GM19238 (cell line): ENCODE data around the gene DPYD.

Source experiments
- DNase-seq: peaks from one replicate; pipeline ENCODE4 v3.0.0; 2011; ENCODE audit warnings: low spot score; ENCODE audit not compliant: insufficient read length

DPYD gene

GRCh38 chr1:97907886-97908285 is 12.9 kb downstream of the DPYD start:
- no peak for DNase-seq

- DNase-seq: no peak
Measured at GRCh38 chr1:97906567-97907241, 14.1 kb downstream of the DPYD start.

- DNase-seq: no peak
Measured at GRCh38 chr1:97905141-97905940, 15.5 kb downstream of the DPYD start.

GRCh38 chr1:97904534-97904933 is 16.3 kb downstream of the DPYD start:
- DNase-seq: no peak

- DNase-seq: no peak
Measured at GRCh38 chr1:97903626-97904025, 17.2 kb downstream of the DPYD start.

- DNase-seq: no peak
Measured at GRCh38 chr1:97902067-97902466, 18.8 kb downstream of the DPYD start.

- no peak for DNase-seq
Measured at GRCh38 chr1:97901017-97901658, 19.7 kb downstream of the DPYD start.

- DNase-seq: no peak
Measured at GRCh38 chr1:97898948-97899347, 21.9 kb downstream of the DPYD start.

GRCh38 chr1:97895278-97895677 is 25.6 kb downstream of the DPYD start:
- DNase-seq: no peak

- DNase-seq: no peak
Measured at GRCh38 chr1:97893844-97894243, 27.0 kb downstream of the DPYD start.

GRCh38 chr1:97886199-97886598 is 34.6 kb downstream of the DPYD start:
- no peak for DNase-seq

GRCh38 chr1:97883823-97884222 is 37.0 kb downstream of the DPYD start:
- no peak for DNase-seq

GRCh38 chr1:97877307-97877706 is 43.5 kb downstream of the DPYD start:
- no peak for DNase-seq

- DNase-seq: no peak
Measured at GRCh38 chr1:97875996-97876395, 44.8 kb downstream of the DPYD start.

- DNase-seq: no peak
Measured at GRCh38 chr1:97870589-97870988, 50.2 kb downstream of the DPYD start.

GRCh38 chr1:97869441-97869840 is 51.4 kb downstream of the DPYD start:
- no peak for DNase-seq

GRCh38 chr1:97867127-97867526 is 53.7 kb downstream of the DPYD start:
- no peak for DNase-seq

- DNase-seq: no peak
Measured at GRCh38 chr1:97864615-97865014, 56.2 kb downstream of the DPYD start.

GRCh38 chr1:97853221-97853620 is 67.6 kb downstream of the DPYD start:
- no peak for DNase-seq

GRCh38 chr1:97849345-97850340 is 71.2 kb downstream of the DPYD start:
- no peak for DNase-seq

GRCh38 chr1:97845805-97846204 is 75.0 kb downstream of the DPYD start:
- DNase-seq: no peak
